Measurements from ENCODE around the gene PCDH9.

- TF ChIP-seq CTCF (conservative IDR thresholded peaks at IDR 0.05; ENCODE audit: low read depth, low read length) (no peak), RCOR1 (IDR thresholded peaks at IDR 0.05; ENCODE audit: insufficient replicate concordance, low read length) (no peak), MXI1 (IDR thresholded peaks at IDR 0.05; ENCODE audit: borderline replicate concordance, low read depth, low read length) (no peak), FOS (IDR thresholded peaks at IDR 0.05; ENCODE audit: low read depth, low read length) (no peak), RAD21 (IDR thresholded peaks at IDR 0.05; ENCODE audit: low read length) (no peak), POLR2A (IDR thresholded peaks at IDR 0.05; ENCODE audit: low read depth, low read length) (no peak), MAZ (IDR thresholded peaks at IDR 0.05; ENCODE audit: borderline replicate concordance, low read depth, low read length) (no peak), USF2 (IDR thresholded peaks at IDR 0.05; ENCODE audit: low read depth, low read length) (no peak), CEBPB (IDR thresholded peaks at IDR 0.05; ENCODE audit: low read depth, low read length) (no peak)
Measured at GRCh38 chr13:66803808-66804456, 426.2 kb downstream of the PCDH9 start.

Measured in IMR-90 (cell line).